ENCODE measurements around the gene BCKDHA.

GRCh38 chr19:41402010-41402409, 4.4 kb downstream of the BCKDHA start:
- TF ChIP-seq, protein P1, sequence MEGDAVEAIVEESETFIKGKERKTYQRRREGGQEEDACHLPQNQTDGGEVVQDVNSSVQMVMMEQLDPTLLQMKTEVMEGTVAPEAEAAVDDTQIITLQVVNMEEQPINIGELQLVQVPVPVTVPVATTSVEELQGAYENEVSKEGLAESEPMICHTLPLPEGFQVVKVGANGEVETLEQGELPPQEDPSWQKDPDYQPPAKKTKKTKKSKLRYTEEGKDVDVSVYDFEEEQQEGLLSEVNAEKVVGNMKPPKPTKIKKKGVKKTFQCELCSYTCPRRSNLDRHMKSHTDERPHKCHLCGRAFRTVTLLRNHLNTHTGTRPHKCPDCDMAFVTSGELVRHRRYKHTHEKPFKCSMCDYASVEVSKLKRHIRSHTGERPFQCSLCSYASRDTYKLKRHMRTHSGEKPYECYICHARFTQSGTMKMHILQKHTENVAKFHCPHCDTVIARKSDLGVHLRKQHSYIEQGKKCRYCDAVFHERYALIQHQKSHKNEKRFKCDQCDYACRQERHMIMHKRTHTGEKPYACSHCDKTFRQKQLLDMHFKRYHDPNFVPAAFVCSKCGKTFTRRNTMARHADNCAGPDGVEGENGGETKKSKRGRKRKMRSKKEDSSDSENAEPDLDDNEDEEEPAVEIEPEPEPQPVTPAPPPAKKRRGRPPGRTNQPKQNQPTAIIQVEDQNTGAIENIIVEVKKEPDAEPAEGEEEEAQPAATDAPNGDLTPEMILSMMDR (IDR thresholded peaks at IDR 0.05; ENCODE audit: insufficient read depth, low read depth, low read length): no peak
- no peak for TF ChIP-seq EZH2 (IDR thresholded peaks at IDR 0.05; ENCODE audit: insufficient read depth, low read length)

All from astrocyte (in vitro differentiated cells and primary cell).